Measurements from ENCODE around the gene ASCL5. TPM values are rescaled to one million over a fixed set of nuclear protein-coding genes. Genes with fewer than 3 reads are reported as not detected.

The ASCL5 gene
- total RNA-seq, 1 experiment from 2014 or later = 0.15 TPM

- Histone ChIP-seq H3K4me1 (ENCODE audit: insufficient read depth, low read length) (no peaks in the 10 kb centered on the region), H3K4me2 (ENCODE audit: insufficient read depth, insufficient read length, low read length) (no peak overlapping the region), H3K9ac (ENCODE audit: extremely low read depth, insufficient read length, low read length) (no peak overlapping the region), H3K79me2 (ENCODE audit: insufficient read depth, low read length) (no peaks in the 10 kb centered on the region), H3K79me1 (ENCODE audit: insufficient read depth, low read depth, low read length, poor library complexity, severe bottlenecking) (no peaks in the 10 kb centered on the region), H2BK20ac (ENCODE audit: low read depth, low read length, poor library complexity, severe bottlenecking) (no peak overlapping the region), H3T11ph (ENCODE audit: low read length) (no peak overlapping the region), H3K9me3 (ENCODE audit: control insufficient read depth, low read depth, low read length) (no peaks in the 10 kb centered on the region), H2BK5ac (ENCODE audit: insufficient read length, low read length) (no peak overlapping the region), H3K23ac (ENCODE audit: insufficient read length, low read depth, low read length) (no peak overlapping the region), H4K91ac (ENCODE audit: insufficient read length, low read depth, low read length) (no peak overlapping the region), H2BK15ac (ENCODE audit: low read depth, low read length) (no peak overlapping the region), H3K4ac (ENCODE audit: low read depth, low read length) (no peak overlapping the region), H3K27ac (ENCODE audit: insufficient read length, low read depth, low read length) (no peak overlapping the region), H3K18ac (ENCODE audit: insufficient read length, low read depth, low read length) (no peak overlapping the region), H2AFZ (ENCODE audit: low read length) (no peak overlapping the region), H3K56ac (ENCODE audit: insufficient read length, low read depth, low read length) (no peak overlapping the region), H4K5ac (ENCODE audit: insufficient read length, low read depth, low read length) (no peak overlapping the region), H4K20me1 (ENCODE audit: control insufficient read depth, insufficient read depth, insufficient read length) (no peaks in the 10 kb centered on the region), H3K14ac (ENCODE audit: insufficient read depth, low read length) (no peak overlapping the region), H2BK12ac (ENCODE audit: insufficient read length, low read depth, low read length) (no peak overlapping the region), H3K27me3 (ENCODE audit: insufficient read depth, low read length) (no peaks in the 10 kb centered on the region), H3K23me2 (ENCODE audit: insufficient read length, low read depth, low read length, poor library complexity, severe bottlenecking) (no peaks in the 10 kb centered on the region), H2AK5ac (ENCODE audit: insufficient read length, low read length) (no peak overlapping the region), H2BK120ac (ENCODE audit: low read depth, low read length, poor library complexity, severe bottlenecking) (no peak overlapping the region), H4K8ac (replicated peaks; ENCODE audit: insufficient read length, low read depth, low read length) (no peak overlapping the region)
- H3K36me3 Mint-ChIP-seq (ENCODE audit: insufficient read depth in 1 of 3, low read depth in 3 of 3) = no peaks in the 10 kb centered on the region
- peaks cover 15% of the 10 kb centered on the region for H3K27me3 Mint-ChIP-seq (ENCODE audit: low read depth)
- peaks cover 6 to 17% of the 10 kb centered on the region in 2 experiments; a peak in 3 of 4 replicates for H3K4me1 Mint-ChIP-seq
- no peak overlapping the region for H3K4me3 Mint-ChIP-seq
- DNase-seq = no peak
- WGBS (ENCODE audit: extremely low coverage, insufficient read length, low lambda C conversion rate) = no CpG with 5 or more reads among the region's 6 CpGs
- no peak for TF ChIP-seq CTCF (conservative IDR thresholded peaks at IDR 0.05)
- no peaks in the 10 kb centered on the region for H3K9me3 Mint-ChIP-seq
- no peak overlapping the region for H3K27ac Mint-ChIP-seq
Measured at GRCh38 chr1:201072922-201073321, 54.1 kb downstream of the ASCL5 start.
